Measurements from ENCODE around the gene PHF21B.

DNA sequence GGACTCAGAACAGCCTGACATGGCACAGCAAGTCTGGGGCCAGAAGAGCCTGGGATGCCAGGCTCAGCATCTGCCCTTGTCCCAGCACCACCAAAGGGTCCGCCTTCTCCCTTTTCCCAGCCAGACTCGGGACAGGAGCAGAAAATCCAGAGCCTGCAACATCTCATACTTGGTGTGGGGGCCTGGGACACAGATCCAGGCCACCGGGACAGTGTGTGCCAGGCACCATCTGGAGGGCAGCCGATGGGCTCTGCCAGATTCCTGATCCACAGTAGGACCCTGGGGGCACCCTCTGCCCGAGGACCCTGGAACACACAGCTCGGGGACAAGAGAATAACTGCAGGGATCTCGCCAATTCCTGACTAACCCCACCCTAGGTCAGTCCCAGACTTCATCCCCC, 67.7 kb downstream of the PHF21B start:
- TF ChIP-seq, protein P1, sequence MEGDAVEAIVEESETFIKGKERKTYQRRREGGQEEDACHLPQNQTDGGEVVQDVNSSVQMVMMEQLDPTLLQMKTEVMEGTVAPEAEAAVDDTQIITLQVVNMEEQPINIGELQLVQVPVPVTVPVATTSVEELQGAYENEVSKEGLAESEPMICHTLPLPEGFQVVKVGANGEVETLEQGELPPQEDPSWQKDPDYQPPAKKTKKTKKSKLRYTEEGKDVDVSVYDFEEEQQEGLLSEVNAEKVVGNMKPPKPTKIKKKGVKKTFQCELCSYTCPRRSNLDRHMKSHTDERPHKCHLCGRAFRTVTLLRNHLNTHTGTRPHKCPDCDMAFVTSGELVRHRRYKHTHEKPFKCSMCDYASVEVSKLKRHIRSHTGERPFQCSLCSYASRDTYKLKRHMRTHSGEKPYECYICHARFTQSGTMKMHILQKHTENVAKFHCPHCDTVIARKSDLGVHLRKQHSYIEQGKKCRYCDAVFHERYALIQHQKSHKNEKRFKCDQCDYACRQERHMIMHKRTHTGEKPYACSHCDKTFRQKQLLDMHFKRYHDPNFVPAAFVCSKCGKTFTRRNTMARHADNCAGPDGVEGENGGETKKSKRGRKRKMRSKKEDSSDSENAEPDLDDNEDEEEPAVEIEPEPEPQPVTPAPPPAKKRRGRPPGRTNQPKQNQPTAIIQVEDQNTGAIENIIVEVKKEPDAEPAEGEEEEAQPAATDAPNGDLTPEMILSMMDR (IDR thresholded peaks at IDR 0.05; ENCODE audit: low read length), result no peak
- TF ChIP-seq EZH2 (IDR thresholded peaks at IDR 0.05; ENCODE audit: borderline replicate concordance, low read length), result no peak
